ENCODE data around the gene PCNX2.
"Not testable (repeated sequence)": the region's sequence is repeated elsewhere in the genome, so short reads cannot be mapped to it uniquely, and the experiment has no call there.

Gene PCNX2

DNA sequence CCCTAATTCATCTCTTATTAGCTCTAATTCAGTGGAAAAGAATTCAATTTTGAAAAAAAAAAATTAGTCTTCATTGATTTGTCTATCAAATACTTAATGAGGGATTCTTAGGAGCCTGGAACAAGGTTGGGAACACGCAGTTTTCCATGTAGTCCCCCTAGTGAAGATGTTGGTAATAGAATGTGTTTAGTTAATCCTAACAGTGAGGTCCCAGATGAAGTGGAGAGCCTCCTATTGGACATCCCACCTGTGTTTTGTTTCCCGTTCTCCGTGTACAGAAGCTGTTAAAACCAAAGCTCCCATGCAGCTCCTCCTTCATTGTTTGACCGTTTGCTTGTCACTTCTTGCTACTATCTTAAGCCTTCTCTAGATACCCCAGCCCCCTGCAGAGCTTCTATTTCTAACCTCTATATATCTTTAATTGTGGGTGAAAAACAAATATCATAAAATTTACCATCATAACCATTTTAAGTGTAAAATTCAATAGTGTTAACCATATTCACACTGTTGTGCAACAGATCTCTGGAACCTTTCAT, 67.5 kb downstream of the PCNX2 start:
- no peak for DNase-seq (ENCODE audit: low read depth)

GRCh38 chr1:233224311-233224710, 71.2 kb downstream of the PCNX2 start:
- no peak for DNase-seq (ENCODE audit: low read depth)

DNA sequence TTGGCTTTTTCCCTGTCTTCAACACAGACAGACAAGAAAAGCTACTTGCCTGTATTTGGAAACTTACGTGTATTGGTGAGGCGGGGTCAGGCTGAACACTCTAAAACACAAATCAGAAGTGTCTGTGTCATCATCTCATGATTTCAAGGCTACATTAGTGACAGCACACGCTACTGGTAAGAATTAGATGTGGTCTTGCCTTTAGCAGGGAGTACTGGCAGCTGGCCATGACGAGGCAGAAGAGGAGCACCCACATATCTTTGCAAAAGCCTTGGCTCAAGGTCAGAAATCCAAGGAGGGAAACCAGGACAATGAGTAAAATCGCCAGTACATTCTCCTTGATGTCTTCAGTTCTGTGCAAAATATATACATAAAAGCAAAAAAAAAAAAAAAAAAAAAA, 77.7 kb downstream of the PCNX2 start:
- DNase-seq (ENCODE audit: low read depth): no peak

DNA sequence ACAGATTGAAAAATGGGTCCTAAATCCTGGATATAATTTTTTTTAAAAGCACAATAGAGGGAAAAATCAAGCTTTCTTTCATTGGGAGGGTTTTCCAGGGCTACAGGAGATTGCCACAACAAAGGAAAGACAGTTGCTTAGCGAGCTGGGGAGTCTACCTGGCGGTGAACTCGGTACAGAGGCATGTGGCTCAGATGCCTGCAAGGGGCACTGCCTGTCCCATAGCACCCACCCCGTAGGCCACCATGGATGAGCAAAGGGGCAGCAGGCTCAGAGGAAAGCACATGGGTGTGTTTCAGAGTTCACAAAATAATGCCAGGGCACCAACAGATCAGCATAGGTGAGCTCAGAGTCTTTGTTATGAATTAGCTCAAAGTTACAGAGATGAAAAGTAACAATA, 79.5 kb downstream of the PCNX2 start:
- no peak for DNase-seq (ENCODE audit: low read depth)

GRCh38 chr1:233215135-233215760, 80.3 kb downstream of the PCNX2 start:
- DNase-seq (ENCODE audit: low read depth): no peak

DNA sequence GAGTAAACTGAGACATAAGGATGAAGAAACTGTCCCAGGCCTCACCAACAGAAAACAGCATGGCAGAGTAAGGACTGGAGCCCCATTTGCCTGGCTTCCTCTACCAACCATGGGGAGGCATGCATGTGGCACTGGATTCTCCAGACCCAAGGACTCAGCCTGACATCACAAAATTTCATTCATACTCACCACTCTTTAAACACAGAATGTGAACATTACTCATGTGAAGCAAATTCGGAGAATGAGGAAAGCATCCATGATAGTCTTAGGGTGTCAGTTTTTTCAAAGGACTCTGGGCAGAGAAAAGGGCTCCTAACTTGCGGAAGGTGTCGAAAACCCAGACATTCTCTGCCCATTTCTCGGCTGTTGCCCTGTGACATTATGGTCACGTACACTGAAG, 83.9 kb downstream of the PCNX2 start:
- no peak for DNase-seq (ENCODE audit: low read depth)

GRCh38 chr1:233211106-233211505, 84.4 kb downstream of the PCNX2 start:
- no peak for DNase-seq (ENCODE audit: low read depth)

DNA sequence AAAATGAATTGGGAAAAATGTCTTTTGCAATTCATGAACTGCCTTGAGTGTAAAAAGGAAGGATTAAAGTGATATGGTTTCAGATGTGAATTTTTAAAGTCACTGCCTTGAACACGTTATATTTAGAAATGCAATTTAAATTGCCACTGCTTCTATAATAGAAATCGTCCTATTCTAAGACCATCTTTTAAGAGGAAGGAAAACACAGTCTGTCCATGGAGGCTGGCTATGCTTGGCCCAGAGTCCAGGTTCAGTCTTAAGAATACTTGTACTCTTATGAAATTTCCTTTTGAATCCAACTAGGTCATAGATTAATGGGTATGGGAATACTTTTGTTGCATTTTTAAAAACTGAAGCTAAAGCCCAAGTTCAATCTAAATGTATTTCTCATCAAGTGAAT, 86.0 kb downstream of the PCNX2 start:
- no peak for DNase-seq (ENCODE audit: low read depth)

DNA sequence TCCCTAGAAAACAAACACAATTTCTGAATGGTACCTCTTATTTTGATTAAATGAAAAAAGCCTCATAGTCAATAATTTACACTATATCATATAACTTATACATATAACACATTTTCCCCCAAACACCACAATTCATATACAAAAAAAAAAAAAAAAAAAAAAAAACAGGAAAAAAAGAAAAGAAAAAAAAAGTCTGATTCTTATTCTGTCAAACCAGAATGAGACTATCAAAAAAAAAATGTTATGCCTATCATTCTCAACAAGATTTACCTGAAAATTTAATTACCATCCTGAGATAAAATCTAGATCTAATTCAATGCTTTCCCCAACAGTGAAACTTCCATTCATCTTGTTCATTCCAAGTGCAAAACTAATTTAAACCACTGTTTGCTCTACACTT, 86.8 kb downstream of the PCNX2 start:
- DNase-seq (ENCODE audit: low read depth): no peak

DNA sequence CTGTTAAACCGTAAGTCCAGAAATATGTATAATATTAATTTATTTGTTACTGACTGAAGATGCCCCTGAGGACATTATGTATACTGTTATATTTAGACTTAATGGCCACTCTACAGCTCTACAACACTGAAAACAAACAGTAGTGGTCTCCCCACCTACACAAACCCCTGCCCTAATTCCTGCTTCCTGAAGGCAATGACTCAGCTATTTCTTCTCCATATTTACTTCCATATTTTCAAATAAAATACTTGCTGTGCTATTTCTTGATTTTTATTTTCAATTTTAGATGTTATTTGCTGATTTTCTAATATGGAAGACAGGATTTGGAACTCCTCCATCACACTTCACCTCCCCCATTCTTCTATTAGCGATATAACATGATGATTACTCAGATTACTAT, 97.6 kb downstream of the PCNX2 start:
- no peak for DNase-seq (ENCODE audit: low read depth)

DNA sequence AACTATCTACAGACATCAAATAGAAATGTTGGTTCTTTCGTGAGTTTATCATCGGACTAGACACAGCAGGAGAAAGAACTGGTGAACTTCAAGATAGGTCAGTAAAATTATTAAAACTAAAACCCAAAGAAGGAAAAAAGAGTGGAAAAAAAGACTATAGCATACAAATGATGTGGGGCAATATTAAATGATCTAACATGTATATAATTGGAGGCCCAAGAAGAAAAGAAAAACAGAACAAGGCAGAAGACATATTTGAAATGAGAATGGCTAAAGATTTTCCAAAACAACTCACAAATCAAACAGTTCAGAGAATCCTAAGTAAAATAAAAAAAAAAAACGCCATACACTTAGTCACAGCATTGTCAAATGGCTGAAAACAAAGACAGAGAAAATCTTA, 101.8 kb downstream of the PCNX2 start:
- no peak for DNase-seq (ENCODE audit: low read depth)

- no peak for DNase-seq (ENCODE audit: low read depth)
Measured at GRCh38 chr1:233190987-233191386, 104.5 kb downstream of the PCNX2 start.

GRCh38 chr1:233189526-233189925, 106.0 kb downstream of the PCNX2 start:
- DNase-seq (ENCODE audit: low read depth): no peak

GRCh38 chr1:233188061-233188460, 107.5 kb downstream of the PCNX2 start:
- DNase-seq (ENCODE audit: low read depth): no peak

- no peak for DNase-seq (ENCODE audit: low read depth)
Measured at GRCh38 chr1:233183226-233184020, 112.1 kb downstream of the PCNX2 start.

DNA sequence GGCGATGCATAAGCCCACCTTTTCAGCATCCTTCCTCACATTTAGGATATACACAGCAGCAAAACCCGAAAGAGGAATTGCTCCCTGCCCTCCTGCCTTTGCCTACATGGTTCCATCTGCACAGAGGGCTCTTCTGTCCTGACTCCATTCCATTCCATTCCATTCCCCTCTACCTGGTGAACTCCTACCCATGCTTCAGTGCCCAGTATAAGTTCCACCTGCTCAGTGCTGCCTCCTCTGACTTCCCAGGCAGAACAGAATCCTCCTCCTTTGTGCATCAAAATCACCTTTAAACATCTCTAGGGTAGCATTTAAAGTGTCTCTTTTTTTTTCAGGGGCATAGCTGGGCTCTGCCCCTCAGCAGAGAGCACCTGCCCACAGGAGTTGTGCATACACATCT, 112.9 kb downstream of the PCNX2 start:
- DNase-seq (ENCODE audit: low read depth): no peak

DNA sequence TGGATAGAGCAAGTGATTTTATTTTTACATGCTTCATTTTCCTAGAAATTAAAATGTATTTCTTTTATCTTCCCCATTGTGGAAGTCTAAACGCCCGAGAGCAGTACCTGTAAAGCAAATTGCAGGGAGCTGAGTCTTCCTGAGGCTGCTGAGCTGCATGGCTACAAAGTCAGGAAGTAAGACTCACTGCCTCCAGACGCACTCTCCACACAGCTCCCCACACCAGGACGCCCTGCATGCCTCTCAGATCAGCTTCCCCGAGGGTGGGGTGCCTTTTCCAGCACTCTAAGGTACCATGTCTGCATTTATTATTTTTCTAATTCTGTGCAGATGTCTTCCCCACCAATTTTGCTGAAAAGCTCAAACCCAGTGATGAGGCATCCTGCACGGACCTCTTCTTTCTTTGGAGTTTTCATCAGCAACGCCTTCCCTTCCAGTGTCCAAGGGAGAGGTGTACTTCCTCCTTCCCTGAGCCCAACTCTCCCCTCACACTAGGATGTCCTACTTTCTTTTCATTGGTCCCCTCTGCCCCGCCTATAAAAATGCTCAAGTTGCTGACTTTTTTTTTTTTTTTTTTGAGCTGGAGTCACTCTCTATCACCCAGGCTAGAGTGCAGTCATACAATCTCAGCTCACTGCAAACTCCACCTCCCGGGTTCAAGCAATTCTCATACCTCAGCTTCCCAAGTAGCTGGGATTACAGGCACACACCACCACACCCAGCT, 114.7 kb downstream of the PCNX2 start:
- no peak for DNase-seq (ENCODE audit: low read depth)

DNA sequence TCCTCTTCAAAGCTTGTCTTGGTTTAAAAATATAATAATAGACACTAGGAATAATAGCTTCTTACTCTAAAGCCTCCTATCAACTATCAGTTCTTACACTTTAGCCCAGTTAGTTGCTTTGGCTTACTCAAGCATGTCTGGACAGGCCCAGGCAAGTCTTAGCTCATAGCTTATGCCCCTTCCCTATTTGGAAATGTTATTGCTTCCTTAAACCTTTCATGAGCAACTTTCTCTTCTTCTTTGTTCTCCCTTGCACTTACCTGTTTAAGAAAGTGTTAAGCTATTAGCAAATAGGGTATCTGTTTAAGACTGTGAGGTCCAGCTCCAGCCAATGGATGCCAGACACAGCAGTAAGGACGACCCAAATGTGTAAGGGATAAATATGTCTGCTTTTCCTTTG, 115.9 kb downstream of the PCNX2 start:
- DNase-seq (ENCODE audit: low read depth): not testable (repeated sequence)

- DNase-seq (ENCODE audit: low read depth): no peak
Measured at GRCh38 chr1:233172201-233172600, 123.3 kb downstream of the PCNX2 start.

DNA sequence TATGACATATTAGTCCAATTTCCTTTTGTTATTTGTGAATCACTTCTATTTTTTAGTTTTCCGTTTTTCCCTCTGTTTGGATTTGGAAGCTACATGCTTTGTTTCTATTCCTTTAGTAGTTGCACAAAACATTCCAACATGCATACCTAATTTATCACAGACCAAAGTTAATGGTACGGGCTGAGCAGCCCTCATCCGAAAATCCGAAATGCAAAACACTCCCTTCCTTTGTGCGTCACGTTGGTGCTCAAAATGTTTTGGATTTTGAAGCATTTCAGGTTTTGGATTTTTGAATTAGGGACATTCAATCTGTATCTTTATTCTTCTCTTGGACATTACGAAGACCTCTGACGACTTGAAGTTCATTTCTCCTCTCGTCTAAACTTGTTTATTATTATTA, 124.8 kb downstream of the PCNX2 start:
- DNase-seq (ENCODE audit: low read depth): no peak

DNA sequence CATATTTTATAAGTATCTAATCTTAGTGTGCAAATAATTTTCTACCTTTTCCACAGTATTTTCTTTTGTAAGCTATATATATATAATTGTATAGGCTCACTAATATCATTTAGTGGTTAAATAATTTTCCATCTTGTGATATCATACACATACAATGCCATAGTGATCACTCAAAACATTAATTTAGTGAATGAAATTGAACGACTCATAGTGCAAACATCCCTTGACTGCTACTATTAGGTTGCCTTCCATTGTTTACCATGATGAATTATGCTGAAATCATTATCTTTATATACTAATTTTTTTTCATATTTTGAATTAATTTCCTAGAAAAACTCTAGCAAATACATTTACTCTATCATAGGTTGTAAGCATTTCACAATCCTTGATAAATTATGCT, 127.1 kb downstream of the PCNX2 start:
- no peak for DNase-seq (ENCODE audit: low read depth)

DNA sequence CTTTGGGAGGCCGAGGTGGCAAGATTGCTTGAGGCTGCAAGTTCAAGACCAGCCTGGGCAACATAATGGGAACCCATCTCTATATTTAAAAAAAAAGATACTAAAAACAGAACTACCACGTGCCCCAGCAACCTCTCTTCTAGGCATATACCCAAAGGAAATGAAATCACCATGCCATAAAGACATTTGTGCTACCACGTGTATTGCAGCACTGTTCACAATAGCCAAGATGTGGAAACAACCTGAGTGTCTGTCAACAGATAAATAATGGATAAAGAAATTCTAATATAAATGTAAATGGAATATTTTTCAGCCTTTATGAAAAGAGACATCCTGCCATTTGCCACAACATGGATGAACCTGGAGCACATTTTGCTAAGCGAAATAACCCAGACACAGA, 128.6 kb downstream of the PCNX2 start:
- no peak for DNase-seq (ENCODE audit: low read depth)

DNA sequence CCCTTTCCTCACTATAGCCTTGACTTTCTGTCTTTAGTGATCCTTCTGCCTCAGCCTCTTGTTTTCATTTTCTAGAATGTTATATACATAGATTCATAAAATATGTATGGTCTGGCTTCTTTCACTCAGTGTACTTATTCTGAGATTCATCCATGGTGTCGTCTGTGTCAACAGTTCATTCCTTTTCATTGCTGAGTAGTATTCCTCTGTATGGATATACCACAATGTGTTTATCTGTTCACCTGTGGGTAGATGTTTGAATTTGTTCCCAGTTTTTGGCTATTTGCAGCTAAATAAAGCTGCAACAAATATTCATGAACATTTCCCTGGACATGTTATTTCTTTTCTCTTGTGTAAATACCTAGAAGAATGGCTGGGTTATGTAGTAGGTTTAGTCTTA, 131.8 kb downstream of the PCNX2 start:
- DNase-seq (ENCODE audit: low read depth): no peak
